H1 (cell line): ENCODE results near the gene NUDT6.

ENCODE experiments used
- ATF3 ChIP-seq: IDR thresholded peaks from 2 replicates; pipeline ENCODE4 v1.6.1; 2011; ENCODE audit warnings: low read depth, mild to moderate bottlenecking, low read length; ENCODE audit not compliant: insufficient read depth
- BACH1 ChIP-seq: IDR thresholded peaks from 2 replicates; pipeline ENCODE4 v1.6.1; 2012; ENCODE audit warnings: low read length, improper control_type of control experiment
- CTCF ChIP-seq, 3 experiments: IDR thresholded peaks; 1 replicate in 2 of 3; 2 replicates in 1 of 3; pipeline versions ENCODE4 v1.5.1 to v1.6.1; 2011; ENCODE audit warnings: low read length in 3 of 3, mild to moderate bottlenecking in 3 of 3, inconsistent platforms in 2 of 3, low read depth in 1 of 3, moderate library complexity in 1 of 3; ENCODE audit not compliant: insufficient read depth in 1 of 3; ENCODE audit errors: control extremely low read depth in 1 of 3
- EGR1 ChIP-seq: IDR thresholded peaks from 2 replicates; pipeline ENCODE4 v1.6.1; 2011; ENCODE audit warnings: low read depth, low read length, borderline replicate concordance
- HDAC6 ChIP-seq: IDR thresholded peaks from one replicate; pipeline ENCODE4 v1.7.1; 2012; ENCODE audit warnings: low read depth, mild to moderate bottlenecking, inconsistent platforms, low read length, moderate library complexity
- JUN ChIP-seq: IDR thresholded peaks from 2 replicates; pipeline ENCODE4 v1.6.1; 2011; ENCODE audit warnings: low read depth, mild to moderate bottlenecking, improper control_type of control experiment, low read length
- KDM1A ChIP-seq: fragments of 200-600, 300-600 bp; sonication (generic); IDR thresholded peaks from 2 replicates; pipeline ENCODE4 v1.7.1; 2016; ENCODE audit warnings: mild to moderate bottlenecking, low read length, borderline replicate concordance
- PHF8 ChIP-seq: fragments of 200-600 bp; sonication (generic); conservative IDR thresholded peaks from 2 replicates; pipeline ENCODE4 v1.7.1; 2012; ENCODE audit warnings: low read depth, mild to moderate bottlenecking, inconsistent platforms, low read length, moderate library complexity
- POLR2AphosphoS5 ChIP-seq: IDR thresholded peaks from 2 replicates; pipeline ENCODE4 v1.6.1; 2011; ENCODE audit warnings: low read depth, low read length
- RFX5 ChIP-seq: IDR thresholded peaks from 2 replicates; pipeline ENCODE4 v1.6.1; 2011; ENCODE audit warnings: low read depth, low read length, improper control_type of control experiment, borderline replicate concordance
- SP2 ChIP-seq: IDR thresholded peaks from 2 replicates; pipeline ENCODE4 v1.6.1; 2012; ENCODE audit warnings: mild to moderate bottlenecking, low read length, inconsistent platforms
- SUZ12 ChIP-seq: fragments of 200-600 bp; sonication (generic); IDR thresholded peaks from 2 replicates; pipeline ENCODE4 v1.6.1; 2012; ENCODE audit warnings: mild to moderate bottlenecking, inconsistent platforms, low read length, moderate library complexity, mixed read lengths
- YY1 ChIP-seq: IDR thresholded peaks from 2 replicates; pipeline ENCODE4 v1.6.1; 2011; ENCODE audit warnings: low read depth, mild to moderate bottlenecking, low read length

GRCh38 chr4:122952028-122952427, 29.6 kb upstream of the NUDT6 start:
- no peak for TF ChIP-seq CTCF (IDR thresholded peaks at IDR 0.05; ENCODE audit: control extremely low read depth in 1 of 3, insufficient read depth in 1 of 3, low read depth in 1 of 3, low read length in 3 of 3)
- TF ChIP-seq ATF3 = no peak
- no peak for TF ChIP-seq JUN
- no peak for TF ChIP-seq POLR2AphosphoS5
- TF ChIP-seq RFX5 = no peak
- no peak for TF ChIP-seq BACH1
- TF ChIP-seq PHF8 = no peak
- no peak for TF ChIP-seq SUZ12
- TF ChIP-seq EGR1 = no peak
- no peak for TF ChIP-seq SP2
- no peak for TF ChIP-seq KDM1A
- no peak for TF ChIP-seq YY1
- no peak for TF ChIP-seq HDAC6
